ENCODE results near the gene LOXHD1. TPM values are rescaled to one million over a fixed set of nuclear protein-coding genes. Genes with fewer than 3 reads are reported as not detected.

Gene LOXHD1
- total RNA-seq, 2 experiments from 2014 or later, result not detected

DNA sequence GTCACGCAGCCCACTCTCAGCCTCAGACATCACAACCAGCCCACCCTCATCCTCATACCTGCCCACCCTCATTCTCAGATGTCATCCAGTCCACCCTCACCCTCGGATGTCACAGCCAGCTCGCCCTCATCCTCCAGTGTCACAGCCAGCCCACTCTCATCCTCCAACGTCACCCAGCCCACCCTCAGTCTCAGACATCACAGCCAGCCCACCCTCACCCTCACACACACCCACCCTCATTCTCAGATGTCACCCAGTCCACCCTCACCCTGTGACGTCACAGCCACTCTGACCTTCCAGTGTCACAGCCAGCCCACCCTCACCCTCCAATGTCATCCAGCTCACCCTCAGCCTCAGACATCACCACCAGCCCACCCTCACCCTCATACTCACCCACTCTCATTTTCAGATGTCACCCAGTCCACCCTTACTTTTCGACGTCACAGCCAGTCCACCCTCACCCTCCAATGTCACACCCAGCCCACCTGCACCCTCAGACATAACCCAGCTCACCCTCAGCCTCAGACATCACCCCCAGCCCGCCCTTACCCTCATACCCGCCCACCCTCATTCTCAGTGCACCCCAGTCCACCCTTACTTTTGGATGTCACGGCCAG is 100.3 kb downstream of the LOXHD1 start:
- CTCF ChIA-PET, result no interaction called here
- Histone ChIP-seq H3K27ac (ENCODE audit: low read depth in 1 of 2, low read length in 2 of 2) (no peak overlapping the region), H3K27me3 (ENCODE audit: control insufficient read depth in 1 of 2, insufficient read depth in 2 of 2, low read length in 2 of 2) (no peaks in the 10 kb centered on the region), H3K4me1 (ENCODE audit: insufficient read depth, low read length) (no peaks in the 10 kb centered on the region), H3K9me3 (ENCODE audit: control insufficient read depth in 1 of 2, insufficient read depth in 1 of 2, low read length in 2 of 2) (no peaks in the 10 kb centered on the region), H3K4me3 (ENCODE audit: low read length) (no peak overlapping the region), H3K36me3 (ENCODE audit: insufficient read depth, low read length) (no peaks in the 10 kb centered on the region)
- intact Hi-C loops (cut with DNase I, micrococcal nuclease), result no loop called here
- Mint-ChIP-seq H3K27me3 (no peaks in the 10 kb centered on the region), H3K4me3 (no peak overlapping the region), H3K36me3 (ENCODE audit: low read depth) (no peaks in the 10 kb centered on the region), H3K4me1 (ENCODE audit: low read depth) (no peaks in the 10 kb centered on the region), H3K9me3 (no peaks in the 10 kb centered on the region), H3K27ac (no peak overlapping the region)
- ATAC-seq (ENCODE audit: poor library complexity) (no peak), DNase-seq (no peak)
- POLR2A ChIA-PET, result no interaction called here
- TF ChIP-seq CTCF (IDR thresholded peaks at IDR 0.05), result no peak

DNA sequence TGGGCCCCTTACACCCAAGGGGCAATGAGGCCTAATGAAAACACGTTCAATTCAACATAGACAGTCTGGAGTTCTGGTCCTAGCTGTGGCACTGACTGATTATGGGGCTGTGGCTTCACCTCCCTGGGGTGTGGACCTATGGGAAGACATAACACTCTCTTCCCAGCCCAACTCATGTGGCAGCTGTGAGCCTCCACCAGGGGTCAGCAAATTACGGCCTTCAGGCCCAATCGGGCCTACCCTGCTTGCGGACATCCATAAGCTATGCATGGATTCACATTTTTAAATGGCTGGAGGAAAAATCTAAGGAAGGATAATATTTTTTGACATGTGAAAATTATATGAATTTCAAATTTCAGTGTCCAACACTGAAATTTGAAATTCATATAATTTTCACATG is 101.3 kb downstream of the LOXHD1 start:
- Histone ChIP-seq H3K9me3 (ENCODE audit: control insufficient read depth in 1 of 2, insufficient read depth in 1 of 2, low read length in 2 of 2) (peaks cover 0 to 6% of the 10 kb centered on the region in 2 experiments), H3K27me3 (ENCODE audit: control insufficient read depth in 1 of 2, insufficient read depth in 2 of 2, low read length in 2 of 2) (no peaks in the 10 kb centered on the region), H3K27ac (ENCODE audit: low read depth in 1 of 2, low read length in 2 of 2) (no peak overlapping the region), H3K36me3 (ENCODE audit: insufficient read depth, low read length) (no peaks in the 10 kb centered on the region), H3K4me3 (ENCODE audit: low read length) (no peak overlapping the region), H3K4me1 (ENCODE audit: insufficient read depth, low read length) (no peaks in the 10 kb centered on the region)
- intact Hi-C loops (cut with DNase I, micrococcal nuclease), result loop anchor here in 1 of 2 experiments (2.0 kb wide), 1 partner anchor 103 kb away; no protein-coding TSS in a partner anchor
- Mint-ChIP-seq H3K4me1 (ENCODE audit: low read depth) (no peaks in the 10 kb centered on the region), H3K4me3 (no peak overlapping the region), H3K27me3 (no peaks in the 10 kb centered on the region), H3K27ac (no peak overlapping the region), H3K9me3 (no peaks in the 10 kb centered on the region), H3K36me3 (ENCODE audit: low read depth) (no peaks in the 10 kb centered on the region)
- POLR2A ChIA-PET, result no interaction called here
- ATAC-seq (ENCODE audit: poor library complexity), result no peak
- TF ChIP-seq CTCF (IDR thresholded peaks at IDR 0.05), result peak; percentile 16
- CTCF ChIA-PET, result interaction anchor here (1.0 kb wide), 1 partner anchor 102 kb away, joined by 3 read pairs; no protein-coding TSS in a partner anchor
- DNase-seq, result peak in 5 of 14 experiments; percentile 1 to 31 (median 14)

DNA sequence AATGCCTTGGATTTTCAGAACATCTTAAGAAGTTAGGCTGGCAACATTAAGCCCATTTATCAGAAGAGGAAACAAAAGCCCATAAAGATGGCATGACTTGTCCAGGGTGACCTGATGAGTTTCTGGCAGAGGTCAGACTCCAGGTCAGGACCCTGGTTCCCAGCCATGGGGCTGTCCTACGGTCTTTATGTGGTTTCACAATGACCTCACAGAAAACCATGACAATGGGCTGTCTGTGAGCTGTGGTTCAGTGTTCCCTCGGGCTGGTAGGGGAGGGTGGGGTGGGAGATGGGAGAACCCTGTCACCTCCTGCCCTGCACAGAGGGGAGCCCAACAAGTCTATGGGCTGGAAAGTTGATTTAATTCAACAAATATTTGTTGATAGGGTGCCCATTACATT is 101.8 kb downstream of the LOXHD1 start:
- Histone ChIP-seq H3K27ac (ENCODE audit: low read depth in 1 of 2, low read length in 2 of 2) (no peak overlapping the region), H3K4me3 (ENCODE audit: low read length) (no peak overlapping the region), H3K9me3 (ENCODE audit: control insufficient read depth in 1 of 2, insufficient read depth in 1 of 2, low read length in 2 of 2) (peaks cover 0 to 10% of the 10 kb centered on the region in 2 experiments), H3K4me1 (ENCODE audit: insufficient read depth, low read length) (no peaks in the 10 kb centered on the region), H3K27me3 (ENCODE audit: control insufficient read depth in 1 of 2, insufficient read depth in 2 of 2, low read length in 2 of 2) (no peaks in the 10 kb centered on the region), H3K36me3 (ENCODE audit: insufficient read depth, low read length) (no peaks in the 10 kb centered on the region)
- ChIA-PET CTCF (interaction anchor here (1.0 kb wide), 1 partner anchor 103 kb away, joined by 3 read pairs; no protein-coding TSS in a partner anchor), POLR2A (no interaction called here)
- Mint-ChIP-seq H3K27me3 (no peaks in the 10 kb centered on the region), H3K4me1 (ENCODE audit: low read depth) (no peaks in the 10 kb centered on the region), H3K4me3 (no peak overlapping the region), H3K36me3 (ENCODE audit: low read depth) (no peaks in the 10 kb centered on the region), H3K27ac (no peak overlapping the region), H3K9me3 (no peaks in the 10 kb centered on the region)
- ATAC-seq (ENCODE audit: poor library complexity) (no peak), DNase-seq (no peak)
- intact Hi-C loops (cut with DNase I, micrococcal nuclease), result loop anchor here in 1 of 2 experiments (2.0 kb wide), 1 partner anchor 104 kb away; no protein-coding TSS in a partner anchor
- TF ChIP-seq CTCF (IDR thresholded peaks at IDR 0.05), result no peak
